Renal cortex interstitium (tissue), 15 donors: ENCODE data around the gene MFSD1. TPM values are rescaled to one million over a fixed set of nuclear protein-coding genes. Genes with fewer than 3 reads are reported as not detected.

ENCODE experiments used
- DNase-seq, 11 donors: peaks; one replicate each; pipeline ENCODE4 v3.0.0-alpha.2; 2013; ENCODE audit warnings: low read depth in 9 of 11, low spot score in 4 of 11; ENCODE audit errors: extremely low read depth in 1 of 11
- long read RNA-seq, 16 experiments: transcript quantifications; one replicate each; lab custom pipeline, GENCODE V29; 2026
- polyA plus RNA-seq, 3 donors: library from polyadenylated mRNA; unstranded; fragments of 120-200 nt; gene quantifications; one replicate each; pipeline ENCODE4 v1.2.1, GENCODE V29; 2013; ENCODE audit not compliant: insufficient read length in 3 of 3

MFSD1 gene, protein sequence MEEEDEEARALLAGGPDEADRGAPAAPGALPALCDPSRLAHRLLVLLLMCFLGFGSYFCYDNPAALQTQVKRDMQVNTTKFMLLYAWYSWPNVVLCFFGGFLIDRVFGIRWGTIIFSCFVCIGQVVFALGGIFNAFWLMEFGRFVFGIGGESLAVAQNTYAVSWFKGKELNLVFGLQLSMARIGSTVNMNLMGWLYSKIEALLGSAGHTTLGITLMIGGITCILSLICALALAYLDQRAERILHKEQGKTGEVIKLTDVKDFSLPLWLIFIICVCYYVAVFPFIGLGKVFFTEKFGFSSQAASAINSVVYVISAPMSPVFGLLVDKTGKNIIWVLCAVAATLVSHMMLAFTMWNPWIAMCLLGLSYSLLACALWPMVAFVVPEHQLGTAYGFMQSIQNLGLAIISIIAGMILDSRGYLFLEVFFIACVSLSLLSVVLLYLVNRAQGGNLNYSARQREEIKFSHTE
- polyA plus RNA-seq, result 10 to 100 TPM; 47.3 to 53.9 (median 53.1) TPM
- long read RNA-seq, donor 1, transcript MFSD1-203 (16 exons, 2,423 nt), result major isoform, 8 of 9 reads
- long read RNA-seq, donor 1, partial matches to known transcripts, result 0 of 9 reads
- long read RNA-seq, donor 1, other reads (novel, unspliced or antisense), result 0 of 9 reads
- long read RNA-seq, donor 2, transcript MFSD1-203 (16 exons, 2,423 nt), result major isoform, 9 of 11 reads
- long read RNA-seq, donor 2, partial matches to known transcripts, result 0 of 11 reads
- long read RNA-seq, donor 2, other reads (novel, unspliced or antisense), result 0 of 11 reads
- long read RNA-seq, donor 3, transcript MFSD1-203 (16 exons, 2,423 nt), result major isoform, 16 of 19 reads
- long read RNA-seq, donor 3, partial matches to known transcripts, result 0 of 19 reads
- long read RNA-seq, donor 3, other reads (novel, unspliced or antisense), result 0 of 19 reads
- long read RNA-seq, donor 4, transcript MFSD1-203 (16 exons, 2,423 nt), result major isoform, 9 of 13 reads
- long read RNA-seq, donor 4, partial matches to known transcripts, result 0 of 13 reads
- long read RNA-seq, donor 4, other reads (novel, unspliced or antisense), result 0 of 13 reads
- long read RNA-seq, donor 5, result 0 reads
- long read RNA-seq, donor 6, transcript MFSD1-203 (16 exons, 2,423 nt), result major isoform, 11 of 17 reads
- long read RNA-seq, donor 6, partial matches to known transcripts, result 0 of 17 reads
- long read RNA-seq, donor 6, other reads (novel, unspliced or antisense), result 0 of 17 reads
- long read RNA-seq, donor 7, transcript MFSD1-203 (16 exons, 2,423 nt), result major isoform, 9 of 22 reads
- long read RNA-seq, donor 7, partial matches to known transcripts, result 7 of 22 reads
- long read RNA-seq, donor 7, other reads (novel, unspliced or antisense), result 0 of 22 reads
- long read RNA-seq, donor 8, transcript MFSD1-203 (16 exons, 2,423 nt), result major isoform, 19 of 24 reads
- long read RNA-seq, donor 8, partial matches to known transcripts, result 0 of 24 reads
- long read RNA-seq, donor 8, other reads (novel, unspliced or antisense), result 0 of 24 reads
- long read RNA-seq, donor 9, transcript MFSD1-203 (16 exons, 2,423 nt), result major isoform, 10 of 13 reads
- long read RNA-seq, donor 9, partial matches to known transcripts, result 0 of 13 reads
- long read RNA-seq, donor 9, other reads (novel, unspliced or antisense), result 0 of 13 reads
- long read RNA-seq, donor 10, transcript MFSD1-203 (16 exons, 2,423 nt), result major isoform, 9 of 12 reads
- long read RNA-seq, donor 10, partial matches to known transcripts, result 0 of 12 reads
- long read RNA-seq, donor 10, other reads (novel, unspliced or antisense), result 0 of 12 reads
- long read RNA-seq, donor 11, transcript MFSD1-203 (16 exons, 2,423 nt), result major isoform, 11 of 14 reads
- long read RNA-seq, donor 11, partial matches to known transcripts, result 0 of 14 reads
- long read RNA-seq, donor 11, other reads (novel, unspliced or antisense), result 0 of 14 reads
- long read RNA-seq, donor 12, transcript MFSD1-203 (16 exons, 2,423 nt), result major isoform, 6 of 6 reads
- long read RNA-seq, donor 12, partial matches to known transcripts, result 0 of 6 reads
- long read RNA-seq, donor 12, other reads (novel, unspliced or antisense), result 0 of 6 reads
- long read RNA-seq, donor 13, transcript MFSD1-203 (16 exons, 2,423 nt), result major isoform, 19 of 87 reads
- long read RNA-seq, donor 13, partial matches to known transcripts, result 59 of 87 reads
- long read RNA-seq, donor 13, other reads (novel, unspliced or antisense), result 0 of 87 reads
- long read RNA-seq, donor 14, transcript MFSD1-203 (16 exons, 2,423 nt), result major isoform, 10 of 10 reads
- long read RNA-seq, donor 14, partial matches to known transcripts, result 0 of 10 reads
- long read RNA-seq, donor 14, other reads (novel, unspliced or antisense), result 0 of 10 reads
- long read RNA-seq, donor 15, transcript MFSD1-203 (16 exons, 2,423 nt), result major isoform, 11 of 14 reads
- long read RNA-seq, donor 15, partial matches to known transcripts, result 0 of 14 reads
- long read RNA-seq, donor 15, other reads (novel, unspliced or antisense), result 0 of 14 reads
- long read RNA-seq, donor 16, transcript MFSD1-203 (16 exons, 2,423 nt), result major isoform, 17 of 40 reads
- long read RNA-seq, donor 16, transcript MFSD1-204 (5 exons, 2,042 nt), result minor isoform, 7 of 40 reads
- long read RNA-seq, donor 16, partial matches to known transcripts, result 9 of 40 reads
- long read RNA-seq, donor 16, other reads (novel, unspliced or antisense), result 0 of 40 reads

DNA sequence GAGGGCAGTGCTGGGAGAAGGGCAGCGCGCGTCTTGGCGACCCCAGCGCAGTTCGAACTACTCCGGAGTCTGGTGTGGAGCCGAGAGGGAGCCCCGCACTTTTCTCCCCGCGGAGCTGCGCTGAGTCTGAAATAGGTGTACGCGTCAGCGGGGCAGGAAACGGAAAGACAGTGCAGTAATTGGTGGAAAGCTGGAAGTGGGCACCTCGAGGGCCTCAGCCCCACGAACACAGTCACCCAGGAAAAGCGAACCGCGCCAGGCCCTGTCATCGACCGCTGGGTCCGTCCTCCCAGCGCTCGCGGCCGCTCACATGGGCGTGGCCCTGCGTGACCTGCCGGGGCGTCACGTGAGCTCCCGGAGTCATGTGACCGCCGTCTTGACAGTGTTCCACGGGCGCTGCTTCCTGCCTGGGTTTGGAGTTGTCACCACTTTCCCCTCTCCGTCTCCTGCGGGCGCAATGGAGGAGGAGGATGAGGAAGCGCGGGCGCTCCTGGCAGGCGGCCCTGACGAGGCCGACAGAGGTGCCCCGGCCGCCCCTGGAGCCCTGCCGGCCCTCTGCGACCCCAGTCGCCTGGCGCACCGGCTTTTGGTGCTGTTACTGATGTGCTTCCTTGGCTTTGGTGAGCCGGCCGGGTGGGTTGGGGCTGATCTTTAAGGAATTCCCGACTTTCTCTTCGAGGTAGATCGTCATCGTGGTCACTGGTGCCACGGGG lies at the start of gene MFSD1:
MFSD1 (plus strand) TSS at position 359 of the 713 bp plus-strand sequence; CDS start at position 458, 99 bp downstream.
- DNase-seq, result peak; percentile 61 to 89 (median 84)

DNA sequence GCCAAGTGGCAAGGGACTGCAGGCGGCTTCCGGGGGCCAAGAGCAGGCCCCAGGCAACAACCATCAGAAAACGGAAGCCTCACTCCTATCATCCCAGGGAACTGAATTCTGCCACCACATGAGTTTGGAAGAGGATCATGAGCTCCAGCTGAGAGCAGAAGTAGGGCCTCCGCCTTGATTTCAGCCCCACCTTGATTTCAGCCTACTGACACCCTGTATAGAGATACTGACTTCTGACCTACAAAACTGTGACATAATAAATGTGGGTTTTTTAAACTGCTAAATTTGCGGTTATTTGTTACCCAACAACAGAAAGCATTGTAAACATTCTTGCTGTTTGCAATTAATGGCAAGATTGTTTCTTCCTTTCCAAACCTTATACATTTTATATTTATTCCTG lies 48.0 kb upstream of the MFSD1 start:
- no peak for DNase-seq

DNA sequence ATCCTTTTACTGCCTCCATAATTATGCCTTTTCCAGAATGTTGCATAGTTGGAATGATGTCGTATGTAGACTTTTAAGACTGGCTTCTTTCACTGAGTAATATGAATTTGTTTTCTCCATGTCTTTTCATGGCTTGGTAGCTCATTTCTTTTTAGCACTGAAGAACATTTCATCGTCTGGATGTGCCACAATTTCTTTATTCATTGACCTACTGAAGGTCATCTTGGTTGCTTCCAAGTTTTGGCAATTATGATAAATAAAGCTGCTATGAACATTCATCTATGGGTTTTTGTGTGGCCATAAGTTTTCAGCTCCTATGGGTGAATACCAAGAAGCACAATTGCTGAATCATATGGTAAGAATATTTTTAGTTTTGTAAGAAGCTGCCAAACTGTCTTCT lies 46.4 kb upstream of the MFSD1 start:
- no peak for DNase-seq

DNA sequence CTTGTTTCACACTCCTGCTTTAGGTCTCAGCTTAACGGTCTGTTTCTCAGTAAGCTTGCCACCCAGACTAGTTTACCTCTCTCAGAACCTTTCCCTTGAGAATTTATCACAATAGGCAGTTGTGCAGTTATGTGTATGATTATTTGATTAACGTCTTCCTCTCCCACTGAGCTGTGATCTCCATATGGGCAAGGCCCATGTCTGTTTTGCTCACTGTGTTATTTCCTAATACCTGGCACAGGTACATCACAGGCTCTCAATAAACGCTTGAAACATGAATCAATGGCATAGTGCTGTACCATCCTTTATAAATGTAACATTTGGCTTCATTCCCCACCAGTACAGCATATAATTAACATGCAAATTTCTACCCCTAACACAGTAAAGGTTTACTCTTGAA lies 40.5 kb upstream of the MFSD1 start:
- DNase-seq, result no peak

DNA sequence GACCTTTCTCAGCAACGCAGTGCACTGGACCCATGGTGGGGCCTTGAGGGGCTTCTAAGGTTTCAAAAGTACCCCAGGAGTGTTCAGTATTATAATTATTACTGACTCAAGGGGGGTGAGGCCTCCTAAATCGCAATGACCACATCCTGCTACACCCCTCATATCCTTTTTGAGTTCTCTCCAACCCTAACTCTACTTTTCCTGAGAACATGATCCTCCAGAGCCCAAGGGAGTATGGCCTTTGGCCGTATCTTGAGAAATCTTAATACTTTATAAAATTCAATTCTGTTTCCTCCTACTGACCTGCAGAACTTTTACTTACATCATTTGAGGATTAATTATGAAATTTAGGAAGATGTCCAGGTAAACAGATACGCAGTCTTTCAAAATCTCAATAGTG lies 39.2 kb upstream of the MFSD1 start:
- no peak for DNase-seq

DNA sequence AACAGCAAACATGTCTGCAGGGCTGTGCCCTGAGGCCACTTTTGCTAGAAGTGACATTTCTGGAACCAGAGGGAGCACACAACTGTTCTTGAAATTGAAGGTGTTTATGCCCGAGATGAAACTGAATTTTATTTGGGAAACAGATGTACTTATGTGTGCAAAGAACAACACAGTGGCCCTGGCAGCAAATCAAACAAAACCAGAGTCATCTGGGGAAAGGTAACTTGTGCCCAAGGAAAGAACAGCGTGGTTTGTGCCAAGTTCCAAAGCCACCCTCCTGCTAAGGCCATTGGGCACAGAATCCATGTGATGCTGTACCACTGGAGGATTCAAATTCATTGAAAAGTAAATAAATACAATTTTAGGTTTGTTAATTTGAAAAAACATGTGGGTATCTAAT lies 38.4 kb upstream of the MFSD1 start:
- DNase-seq, result no peak

DNA sequence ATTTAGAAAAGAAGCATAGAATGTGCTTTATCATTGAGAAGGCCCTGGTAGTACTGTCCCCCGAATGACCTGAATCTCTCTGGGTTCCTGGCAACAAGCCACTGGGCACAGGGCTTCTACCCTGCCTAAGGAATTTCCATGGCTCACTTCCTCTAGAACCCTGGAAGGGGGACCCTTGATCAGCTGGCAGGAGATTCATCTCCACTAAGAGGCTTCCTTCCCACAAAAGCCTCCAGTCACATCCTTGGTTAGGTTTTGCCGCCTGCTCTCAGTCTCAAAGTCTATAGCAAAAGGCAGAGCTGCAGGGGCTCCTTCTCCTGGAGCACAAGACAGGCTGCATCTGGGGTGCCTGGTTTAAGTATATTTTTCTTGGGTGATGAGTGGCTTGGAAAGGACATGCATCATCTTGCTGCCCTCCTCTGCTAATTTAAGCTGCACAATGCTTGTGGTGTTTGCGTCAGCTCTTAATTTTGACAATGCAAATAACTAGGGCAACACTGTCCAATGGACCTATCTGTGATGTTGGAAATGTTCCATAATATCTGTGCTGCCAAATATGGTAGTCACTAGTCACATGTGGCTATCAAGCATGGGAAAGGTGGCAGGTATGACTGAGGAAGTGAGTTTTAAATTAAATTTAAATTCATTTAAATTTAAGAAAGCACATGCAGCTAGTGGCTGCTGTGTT lies 36.2 kb upstream of the MFSD1 start:
- DNase-seq, result no peak

DNA sequence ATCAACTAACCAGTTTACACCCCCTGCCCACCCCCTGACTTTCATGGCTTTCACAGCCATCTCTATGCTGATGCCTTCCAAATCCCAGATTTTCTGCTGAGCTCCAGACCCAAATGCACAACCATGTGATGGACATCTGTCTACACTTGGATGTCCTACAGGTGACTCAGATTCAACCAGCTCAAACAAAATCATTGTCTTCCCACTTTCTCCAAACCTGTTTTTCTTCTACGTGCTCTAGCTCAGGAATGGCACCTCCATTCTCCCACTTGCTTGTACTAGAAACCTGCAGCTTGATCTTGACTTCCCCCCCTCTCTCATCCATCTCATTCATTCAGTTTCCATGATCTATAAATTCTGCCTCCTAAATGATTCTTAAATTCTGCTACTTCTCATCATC lies 35.5 kb upstream of the MFSD1 start:
- no peak for DNase-seq

DNA sequence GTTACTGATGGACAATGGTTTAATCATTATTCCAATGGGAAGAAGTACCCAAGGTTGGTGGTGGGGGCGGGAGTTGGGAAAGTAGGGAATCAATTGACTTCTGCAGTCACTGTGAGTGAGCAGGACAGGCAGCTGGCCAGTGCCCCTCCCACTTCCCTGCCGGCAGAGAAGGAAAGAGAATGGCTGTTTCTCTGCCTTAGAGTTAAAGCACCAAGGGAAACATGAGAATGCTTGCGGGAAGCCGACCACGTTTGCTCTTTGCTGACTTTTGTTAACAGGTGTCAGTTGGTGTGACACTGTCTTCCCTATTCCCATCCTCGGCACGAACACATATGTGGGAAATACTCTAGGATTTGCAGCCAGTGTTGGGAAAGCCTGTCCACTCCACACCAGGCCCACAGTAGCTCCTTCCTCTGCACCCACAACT lies 33.5 kb upstream of the MFSD1 start:
- peak in 1 of 11 donors; percentile 29 for DNase-seq

DNA sequence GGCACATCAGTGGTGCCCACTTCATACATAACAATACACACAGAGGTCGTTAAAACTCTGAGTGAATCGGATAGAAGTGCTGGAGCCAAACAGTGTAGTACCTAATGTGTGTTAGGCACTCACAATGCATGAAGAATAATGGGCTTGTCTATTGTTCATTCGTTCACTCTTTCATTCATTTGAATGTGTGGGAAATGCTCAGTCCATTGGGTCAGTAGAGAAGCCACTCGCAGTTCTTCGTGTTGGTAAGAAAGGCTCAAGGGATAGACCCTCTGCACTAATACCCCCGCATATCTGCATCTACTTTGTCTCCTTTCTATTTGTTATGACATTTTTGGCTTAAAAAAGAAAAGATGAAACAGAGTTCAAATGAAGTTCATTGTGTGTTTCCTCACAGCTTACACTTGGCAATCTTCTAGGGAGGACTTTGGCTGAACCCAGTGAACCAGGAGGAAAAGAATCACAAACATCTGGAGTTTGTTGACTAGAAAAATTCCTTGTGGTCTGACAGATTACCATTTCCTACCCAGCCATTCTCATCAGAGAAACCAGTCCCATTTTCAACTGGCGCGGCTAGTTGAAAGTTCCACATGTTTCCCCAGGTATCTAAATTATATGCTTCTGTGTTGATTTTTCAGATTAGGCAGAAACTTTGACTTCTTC lies 32.8 kb upstream of the MFSD1 start:
- DNase-seq, result peak in 7 of 11 donors; percentile 52 to 82 (median 77)

DNA sequence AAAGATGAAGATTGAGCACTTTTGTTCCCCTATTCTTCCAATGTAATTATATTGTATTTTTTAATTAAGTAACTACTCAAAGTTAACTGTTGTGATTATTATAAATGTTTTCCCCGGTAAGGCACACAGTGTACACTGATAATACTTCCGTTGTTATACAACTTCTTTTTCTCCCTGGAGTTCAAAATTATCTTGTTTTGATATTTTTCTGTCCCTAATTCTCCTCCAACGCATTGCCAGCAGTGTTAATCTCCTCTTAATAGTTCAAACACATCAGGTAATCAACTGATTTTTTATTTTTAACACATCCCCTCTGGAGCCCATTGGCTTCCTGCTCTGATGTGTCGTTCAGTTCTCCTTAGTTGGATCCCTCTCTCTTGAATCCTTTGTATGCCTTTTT lies 32.3 kb upstream of the MFSD1 start:
- DNase-seq, result no peak

DNA sequence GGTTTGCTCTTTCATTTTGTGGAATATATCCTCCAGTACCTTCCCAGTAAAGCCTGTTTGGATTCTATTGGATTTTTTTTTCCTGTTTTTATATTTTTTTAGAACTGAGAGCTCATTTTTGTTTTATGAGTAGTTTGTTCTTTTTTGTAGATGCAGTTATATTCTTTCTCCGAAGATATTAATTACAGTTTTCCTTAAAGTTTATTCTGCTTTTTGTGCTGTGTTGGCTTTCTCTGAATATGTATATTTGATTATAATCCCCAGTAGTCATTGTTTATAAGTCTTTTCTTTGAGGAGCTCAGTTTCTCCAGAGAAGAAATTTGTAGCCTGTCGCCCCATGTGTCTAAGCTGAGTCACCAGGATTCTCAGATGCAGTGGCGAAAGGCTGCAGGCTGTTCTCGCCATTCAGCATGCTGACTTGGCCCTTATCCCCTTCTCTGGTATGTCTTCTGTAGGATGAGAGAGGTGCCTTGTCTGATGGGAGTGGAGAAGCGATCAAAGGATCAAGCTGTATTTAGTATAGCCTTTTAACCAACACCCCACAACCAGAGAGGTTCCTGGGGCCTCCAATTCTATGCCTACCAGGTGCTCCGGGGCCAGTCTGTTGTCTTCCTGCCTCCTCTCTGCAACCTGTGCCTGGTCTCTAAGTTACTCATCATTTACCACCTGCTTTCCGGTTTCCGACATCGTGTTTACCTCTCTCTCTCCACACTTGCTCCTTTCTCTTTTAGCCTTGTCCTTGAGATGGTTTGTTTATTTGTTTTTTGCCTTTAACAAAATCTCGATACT lies 31.7 kb upstream of the MFSD1 start:
- no peak for DNase-seq

DNA sequence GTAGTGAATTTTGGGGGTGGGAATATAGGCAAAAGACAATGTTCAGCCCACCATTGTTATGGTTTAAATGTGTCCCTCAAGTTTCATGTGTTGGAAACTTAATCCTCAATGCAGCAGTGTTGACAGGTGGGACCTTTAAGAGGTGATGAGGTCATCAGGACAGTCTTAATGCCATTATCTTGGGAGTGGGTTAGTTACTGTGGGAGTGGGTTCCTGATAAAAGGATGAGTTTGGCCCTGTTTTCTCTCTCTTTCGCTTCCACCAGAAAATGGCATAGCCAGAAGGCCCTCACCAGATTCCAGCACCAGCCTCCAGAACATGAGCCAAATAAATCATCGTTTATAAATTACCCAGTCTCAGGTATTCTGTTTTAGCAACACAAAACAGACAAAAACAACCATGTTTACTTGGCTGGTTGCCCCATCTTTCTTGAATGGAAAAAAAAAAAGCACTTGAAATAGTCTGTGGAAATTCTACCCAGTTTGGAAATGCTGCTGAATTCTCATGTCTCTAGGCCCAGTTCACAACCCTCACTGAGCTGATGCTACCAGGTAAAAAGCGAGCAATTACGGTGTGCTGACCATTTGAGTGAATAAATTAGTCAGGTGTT lies 31.0 kb upstream of the MFSD1 start:
- DNase-seq, result no peak

DNA sequence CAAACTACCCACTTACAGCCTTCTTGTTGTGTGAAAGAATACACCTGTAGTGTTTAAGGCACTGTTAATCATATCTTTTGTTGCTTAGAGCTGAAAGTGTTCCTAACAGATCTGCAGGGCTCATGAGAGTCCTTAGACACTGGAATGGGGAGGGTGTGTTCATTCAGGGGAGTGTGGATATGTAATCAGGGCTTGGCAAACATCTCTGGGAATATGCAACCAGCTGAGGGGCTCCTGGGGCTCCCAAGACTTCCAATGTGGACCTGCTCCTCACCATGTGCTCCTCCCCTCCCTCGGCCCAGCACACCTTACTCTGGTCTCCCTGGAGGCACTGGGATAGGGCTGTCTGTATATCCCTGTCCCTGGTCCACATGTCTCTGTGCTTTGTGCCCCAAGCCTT lies 30.3 kb upstream of the MFSD1 start:
- DNase-seq, result no peak
